GM23338 (cell line): ENCODE data around the gene SERTAD1. TPM values are rescaled to one million over a fixed set of nuclear protein-coding genes. Genes with fewer than 3 reads are reported as not detected.

Experiments
- ATAC-seq: fragments of 200-7000 bp; cut with Tn5 transposase; 3 replicates; pipeline ENCODE4 v1.9.1; 2020
- DNase-seq: peaks from one replicate; pipeline ENCODE4 v3.0.0-alpha.2; 2015; ENCODE audit warnings: low spot score
- H2AFZ ChIP-seq: fragments of 200-600 bp; sonication (generic); 2 replicates; pipeline ENCODE4 v1.8.0; 2016; ENCODE audit warnings: antibody characterized with exemption, mild to moderate bottlenecking, moderate library complexity
- H3F3A ChIP-seq: fragments of 200-600 bp; sonication (generic); replicated peaks from 2 replicates; pipeline ENCODE4 v1.8.0; 2017; ENCODE audit warnings: antibody characterized with exemption, mixed run types, low read depth
- H3K27ac ChIP-seq: fragments of 200-600 bp; sonication (generic); 2 replicates; pipeline ENCODE4 v1.6.1; 2016; ENCODE audit warnings: low read depth
- H3K27me3 ChIP-seq: fragments of 200-600 bp; sonication (generic); 2 replicates; pipeline ENCODE4 v1.8.0; 2016; ENCODE audit warnings: mild to moderate bottlenecking, mixed run types, moderate library complexity; ENCODE audit not compliant: insufficient read depth
- H3K36me3 ChIP-seq: fragments of 200-600 bp; sonication (generic); 2 replicates; pipeline ENCODE4 v1.8.0; 2016; ENCODE audit warnings: mild to moderate bottlenecking; ENCODE audit not compliant: insufficient read depth
- H3K4me1 ChIP-seq: fragments of 200-600 bp; sonication (generic); 2 replicates; pipeline ENCODE4 v1.8.0; 2016; ENCODE audit warnings: mild to moderate bottlenecking, moderate library complexity; ENCODE audit not compliant: insufficient read depth
- H3K4me2 ChIP-seq: fragments of 200-600 bp; sonication (generic); 2 replicates; pipeline ENCODE4 v1.7.1; 2017; ENCODE audit warnings: mixed run types
- H3K4me3 ChIP-seq: fragments of 200-600 bp; sonication (generic); 2 replicates; pipeline ENCODE4 v1.6.1; 2016; ENCODE audit warnings: mixed run types
- H3K79me2 ChIP-seq: fragments of 200-600 bp; sonication (generic); replicated peaks from 2 replicates; pipeline ENCODE4 v1.8.0; 2017; ENCODE audit warnings: mild to moderate bottlenecking; ENCODE audit not compliant: insufficient read depth
- H3K9me2 ChIP-seq: fragments of 200-600 bp; sonication (generic); 2 replicates; pipeline ENCODE4 v1.8.0; 2017; ENCODE audit not compliant: insufficient read depth
- H4K20me1 ChIP-seq: fragments of 200-600 bp; sonication (generic); replicated peaks from 2 replicates; pipeline ENCODE4 v1.8.0; 2017; ENCODE audit warnings: mild to moderate bottlenecking; ENCODE audit not compliant: insufficient read depth
- H3K27ac Mint-ChIP-seq: 2 replicates; pipeline ENCODE4 v1.8.0; 2020; ENCODE audit warnings: inconsistent platforms, mild to moderate bottlenecking, moderate library complexity, mixed read lengths
- H3K27me3 Mint-ChIP-seq: 3 replicates; pipeline ENCODE4 v1.8.0; 2022; ENCODE audit warnings: low read depth, mild to moderate bottlenecking, moderate library complexity, mixed read lengths, inconsistent platforms; ENCODE audit not compliant: insufficient read depth, poor library complexity
- H3K36me3 Mint-ChIP-seq: 3 replicates; pipeline ENCODE4 v1.8.0; 2021; ENCODE audit warnings: low read depth, mild to moderate bottlenecking, inconsistent platforms, moderate library complexity, mixed read lengths
- H3K4me1 Mint-ChIP-seq: 3 replicates; pipeline ENCODE4 v1.8.0; 2020; ENCODE audit warnings: mild to moderate bottlenecking, inconsistent platforms, mixed read lengths
- H3K4me3 Mint-ChIP-seq: 3 replicates; pipeline ENCODE4 v1.8.0; 2021; ENCODE audit warnings: moderate library complexity, mild to moderate bottlenecking, inconsistent platforms, mixed read lengths
- H3K9me3 Mint-ChIP-seq: 3 replicates; pipeline ENCODE4 v1.8.0; 2020; ENCODE audit warnings: moderate library complexity, mild to moderate bottlenecking, inconsistent platforms, mixed read lengths
- EZH2 ChIP-seq: fragments of 200-600 bp; sonication (generic); IDR thresholded peaks from one replicate; pipeline ENCODE4 v1.8.0; 2017; ENCODE audit warnings: antibody characterized with exemption, mild to moderate bottlenecking, low read depth; ENCODE audit not compliant: unreplicated experiment
- JUNB ChIP-seq: IDR thresholded peaks from one replicate; pipeline ENCODE4 v1.6.1; 2016; ENCODE audit warnings: antibody characterized with exemption; ENCODE audit not compliant: unreplicated experiment
- NANOG ChIP-seq: IDR thresholded peaks from 2 replicates; pipeline ENCODE4 v1.6.1; 2016; ENCODE audit warnings: antibody characterized with exemption, borderline replicate concordance
- POLR2AphosphoS5 ChIP-seq: IDR thresholded peaks from 2 replicates; pipeline ENCODE4 v1.6.1; 2016; ENCODE audit warnings: antibody characterized with exemption, low read depth
- polyA plus RNA-seq: library from polyadenylated mRNA; unstranded; fragments of >200 nt; fragmentation: Nextera tagmentation; extraction: Ambion mirVana; gene quantifications from 2 replicates; pipeline ENCODE4 v1.2.1, GENCODE V29; 2016
- total RNA-seq: library from RNA; depleted of rRNA; stranded (reverse); fragments of >200 nt; shearing (Covaris generic); gene quantifications from 2 replicates; pipeline ENCODE4 v1.2.3, GENCODE V29; 2014
- TF ChIP-seq, protein P1 (sequence below): IDR thresholded peaks from one replicate; pipeline ENCODE4 v1.6.1; 2018; ENCODE audit warnings: antibody characterized with exemption; ENCODE audit not compliant: unreplicated experiment
- TF ChIP-seq, protein P2 (sequence below): IDR thresholded peaks from 2 replicates; pipeline ENCODE4 v1.6.1; 2016; ENCODE audit warnings: antibody characterized with exemption

The SERTAD1 gene
- total and polyA plus RNA-seq, 2 experiments from 2014 or later: 4.6 to 9.1 TPM

DNA sequence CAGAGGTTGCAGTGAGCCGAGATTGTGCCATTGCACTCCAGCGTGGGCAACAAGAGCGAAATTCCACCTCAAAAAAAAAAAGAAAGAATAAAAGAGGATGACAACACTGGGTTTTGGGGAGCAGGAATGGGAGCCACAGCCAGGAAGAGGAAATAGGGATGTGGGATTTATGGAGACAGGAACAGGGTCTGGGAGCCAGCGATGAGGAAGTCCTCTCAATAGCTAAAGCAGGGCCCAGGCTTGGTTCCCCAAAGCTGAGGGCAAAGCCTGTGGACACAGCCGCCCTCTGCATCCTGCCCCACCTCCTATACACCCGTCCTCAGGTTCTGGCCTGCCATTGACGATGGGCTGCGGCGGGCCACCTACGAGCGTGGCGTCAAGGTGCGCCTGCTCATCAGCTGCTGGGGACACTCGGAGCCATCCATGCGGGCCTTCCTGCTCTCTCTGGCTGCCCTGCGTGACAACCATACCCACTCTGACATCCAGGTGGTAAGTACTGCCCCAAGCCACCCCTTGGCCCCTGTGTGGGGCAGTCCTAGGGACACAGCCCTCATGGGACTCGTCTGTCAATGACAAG is 49.4 kb downstream of the SERTAD1 start (continued):
- TF ChIP-seq, protein P1, sequence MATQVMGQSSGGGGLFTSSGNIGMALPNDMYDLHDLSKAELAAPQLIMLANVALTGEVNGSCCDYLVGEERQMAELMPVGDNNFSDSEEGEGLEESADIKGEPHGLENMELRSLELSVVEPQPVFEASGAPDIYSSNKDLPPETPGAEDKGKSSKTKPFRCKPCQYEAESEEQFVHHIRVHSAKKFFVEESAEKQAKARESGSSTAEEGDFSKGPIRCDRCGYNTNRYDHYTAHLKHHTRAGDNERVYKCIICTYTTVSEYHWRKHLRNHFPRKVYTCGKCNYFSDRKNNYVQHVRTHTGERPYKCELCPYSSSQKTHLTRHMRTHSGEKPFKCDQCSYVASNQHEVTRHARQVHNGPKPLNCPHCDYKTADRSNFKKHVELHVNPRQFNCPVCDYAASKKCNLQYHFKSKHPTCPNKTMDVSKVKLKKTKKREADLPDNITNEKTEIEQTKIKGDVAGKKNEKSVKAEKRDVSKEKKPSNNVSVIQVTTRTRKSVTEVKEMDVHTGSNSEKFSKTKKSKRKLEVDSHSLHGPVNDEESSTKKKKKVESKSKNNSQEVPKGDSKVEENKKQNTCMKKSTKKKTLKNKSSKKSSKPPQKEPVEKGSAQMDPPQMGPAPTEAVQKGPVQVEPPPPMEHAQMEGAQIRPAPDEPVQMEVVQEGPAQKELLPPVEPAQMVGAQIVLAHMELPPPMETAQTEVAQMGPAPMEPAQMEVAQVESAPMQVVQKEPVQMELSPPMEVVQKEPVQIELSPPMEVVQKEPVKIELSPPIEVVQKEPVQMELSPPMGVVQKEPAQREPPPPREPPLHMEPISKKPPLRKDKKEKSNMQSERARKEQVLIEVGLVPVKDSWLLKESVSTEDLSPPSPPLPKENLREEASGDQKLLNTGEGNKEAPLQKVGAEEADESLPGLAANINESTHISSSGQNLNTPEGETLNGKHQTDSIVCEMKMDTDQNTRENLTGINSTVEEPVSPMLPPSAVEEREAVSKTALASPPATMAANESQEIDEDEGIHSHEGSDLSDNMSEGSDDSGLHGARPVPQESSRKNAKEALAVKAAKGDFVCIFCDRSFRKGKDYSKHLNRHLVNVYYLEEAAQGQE: no peak

DNA sequence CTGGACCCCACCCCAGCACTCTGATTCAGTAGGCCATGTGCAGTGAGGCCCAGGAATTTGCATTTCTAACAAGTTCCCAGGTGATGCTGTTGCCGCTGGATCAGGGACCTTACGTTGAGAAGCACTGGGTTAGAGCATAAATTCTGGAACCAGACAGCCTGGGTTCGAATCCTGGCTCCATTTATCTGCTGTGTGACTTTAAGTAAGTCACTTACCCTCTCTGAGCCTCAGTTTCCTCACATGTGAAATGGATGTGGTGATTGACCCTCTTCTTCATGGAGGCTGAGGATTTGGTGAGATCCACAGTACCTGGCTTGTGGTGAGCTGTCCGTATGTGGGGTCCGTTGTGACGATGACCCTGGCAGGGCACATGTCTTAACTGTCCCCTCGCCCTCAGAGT is 51.7 kb downstream of the SERTAD1 start:
- peaks cover 69% of the 10 kb centered on the region for H3K36me3 Mint-ChIP-seq
- no peak for ATAC-seq

More for the DNA sequence above, 51.7 kb downstream of the SERTAD1 start:
- no peak overlapping the region for H2AFZ ChIP-seq
- no peak overlapping the region for H3K27ac Mint-ChIP-seq
- H3K27me3 Mint-ChIP-seq: peaks cover 8% of the 10 kb centered on the region
- H3K27me3 ChIP-seq: no peaks in the 10 kb centered on the region
- H3K4me3 Mint-ChIP-seq: no peak overlapping the region
- H3K4me1 ChIP-seq: no peaks in the 10 kb centered on the region
- no peaks in the 10 kb centered on the region for H3K79me2 ChIP-seq
- no peaks in the 10 kb centered on the region for H4K20me1 ChIP-seq
- TF ChIP-seq, protein P2, sequence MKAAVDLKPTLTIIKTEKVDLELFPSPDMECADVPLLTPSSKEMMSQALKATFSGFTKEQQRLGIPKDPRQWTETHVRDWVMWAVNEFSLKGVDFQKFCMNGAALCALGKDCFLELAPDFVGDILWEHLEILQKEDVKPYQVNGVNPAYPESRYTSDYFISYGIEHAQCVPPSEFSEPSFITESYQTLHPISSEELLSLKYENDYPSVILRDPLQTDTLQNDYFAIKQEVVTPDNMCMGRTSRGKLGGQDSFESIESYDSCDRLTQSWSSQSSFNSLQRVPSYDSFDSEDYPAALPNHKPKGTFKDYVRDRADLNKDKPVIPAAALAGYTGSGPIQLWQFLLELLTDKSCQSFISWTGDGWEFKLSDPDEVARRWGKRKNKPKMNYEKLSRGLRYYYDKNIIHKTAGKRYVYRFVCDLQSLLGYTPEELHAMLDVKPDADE: no peak
- TF ChIP-seq POLR2AphosphoS5 (no peak), NANOG (no peak), EZH2 (no peak), JUNB (no peak)
- TF ChIP-seq, protein P1: no peak
- H3K4me1 Mint-ChIP-seq: no peaks in the 10 kb centered on the region
- no peaks in the 10 kb centered on the region for H3K9me2 ChIP-seq
- H3K4me2 ChIP-seq: no peak overlapping the region
- peaks cover 7% of the 10 kb centered on the region; the same call in 1 of the 2 replicates for H3K36me3 ChIP-seq
- H3K27ac ChIP-seq: no peak overlapping the region
- no peak for DNase-seq
- no peaks in the 10 kb centered on the region for H3K9me3 Mint-ChIP-seq
- H3F3A ChIP-seq: no peaks in the 10 kb centered on the region
- H3K4me3 ChIP-seq: no peak overlapping the region
